Breast epithelium (tissue), 4 donors: Measurements from ENCODE around the gene RHOT2. TPM values are rescaled to one million over a fixed set of nuclear protein-coding genes. Genes with fewer than 3 reads are reported as not detected.
A peak's percentile ranks its signal among the peaks of the same experiment; 100 is the strongest.

ENCODE experiments used
- DNase-seq, 2 donors: peaks; one replicate each; pipeline ENCODE4 v3.0.0-alpha.2; 2019; ENCODE audit warnings: low spot score in 2 of 2
- H3K27ac ChIP-seq, 2 donors: fragments of 200-600 bp; sonication (generic) in 1 of 2; one replicate each; pipeline ENCODE4 v1.5.1; 2016 to 2019; ENCODE audit warnings: mild to moderate bottlenecking in 1 of 2
- H3K27me3 ChIP-seq, 2 donors: fragments of 200-600 bp; sonication (generic) in 1 of 2; one replicate each; pipeline versions ENCODE4 v1.5.1 to v1.6.0; 2017 to 2019; ENCODE audit warnings: control low read depth in 1 of 2, mild to moderate bottlenecking in 1 of 2
- H3K36me3 ChIP-seq: fragments of 200-600 bp; one replicate; pipeline ENCODE4 v1.5.1; 2019
- H3K4me1 ChIP-seq, 2 donors: fragments of 200-600 bp; sonication (generic); one replicate each; pipeline ENCODE4 v1.5.1; 2016 to 2019; ENCODE audit warnings: control low read depth in 1 of 2
- H3K4me3 ChIP-seq, 3 donors: fragments of 200-600 bp; sonication (generic); 1 replicate in 2 of 3; 2 replicates in 1 of 3; pipeline ENCODE4 v1.5.1; 2016 to 2019; ENCODE audit warnings: mild to moderate bottlenecking in 3 of 3, moderate library complexity in 2 of 3
- H3K9me3 ChIP-seq, 2 donors: fragments of 200-600 bp; sonication (generic) in 1 of 2; one replicate each; pipeline ENCODE4 v1.5.1; 2016 to 2019; ENCODE audit warnings: control low read depth in 1 of 2
- POLR2A ChIP-seq: fragments of 450-650 bp; IDR thresholded peaks from one replicate; pipeline ENCODE4 v1.6.1; 2016; ENCODE audit warnings: antibody characterized with exemption, mild to moderate bottlenecking, moderate library complexity
- POLR2AphosphoS5 ChIP-seq, 3 donors: sonication (generic); formaldehyde crosslinking; IDR thresholded peaks; one replicate each; pipeline ENCODE4 v1.6.1; 2017; ENCODE audit warnings: antibody characterized with exemption in 3 of 3
- intact Hi-C: fragments of 100-400 bp; cut with DNase I; formaldehyde crosslinking; loops from one replicate; pipeline ENCODE4 v1.15.1; 2023; ENCODE audit warnings: low total_unique reads
- total RNA-seq, 3 donors: library from RNA; depleted of rRNA; stranded (reverse); fragments of >200 nt; gene quantifications; one replicate each; pipeline ENCODE4 v1.1.0, GENCODE V29; 2016
- TF ChIP-seq, protein P1 (sequence below), 3 donors: fragments of 450-650 bp; IDR thresholded peaks; one replicate each; pipeline ENCODE4 v1.5.1; 2016 to 2017; ENCODE audit warnings: antibody characterized with exemption in 3 of 3, mild to moderate bottlenecking in 3 of 3, moderate library complexity in 3 of 3

Gene RHOT2
- total RNA-seq, 3 donors from 2014 or later = 39.4 to 90.8 (median 66.9) TPM

DNA sequence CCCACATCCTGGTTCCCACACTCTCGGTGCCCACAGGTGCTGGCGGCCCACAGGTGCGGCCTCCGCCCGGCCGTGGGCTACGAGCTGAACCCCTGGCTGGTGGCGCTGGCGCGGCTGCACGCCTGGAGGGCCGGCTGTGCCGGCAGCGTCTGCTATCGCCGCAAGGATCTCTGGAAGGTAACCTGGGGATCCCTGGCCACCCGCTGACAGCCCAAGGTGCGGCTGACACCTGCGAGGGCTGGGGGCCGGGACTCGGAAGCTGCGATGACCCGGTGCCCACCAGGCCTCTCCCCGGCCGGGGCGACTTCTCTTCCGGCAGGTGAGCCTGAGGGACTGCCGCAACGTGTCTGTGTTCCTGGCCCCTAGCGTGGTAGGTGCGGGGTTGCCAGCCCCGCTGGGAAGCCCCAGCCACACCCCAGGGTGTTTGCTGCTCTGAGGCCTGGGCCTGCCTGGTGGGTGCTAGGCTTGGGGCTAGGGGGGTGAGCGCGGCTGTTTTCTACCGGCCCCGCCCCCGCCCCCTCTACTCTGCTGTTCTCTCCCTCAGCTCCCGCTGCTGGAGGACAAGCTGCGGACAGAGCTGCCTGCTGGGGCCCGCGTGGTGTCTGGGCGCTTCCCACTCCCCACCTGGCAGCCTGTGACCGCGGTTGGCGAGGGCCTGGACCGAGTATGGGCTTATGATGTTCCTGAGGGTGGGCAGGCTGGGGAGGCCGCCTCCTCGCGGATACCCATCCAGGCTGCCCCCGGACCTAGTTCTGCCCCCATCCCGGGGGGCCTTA is 54.0 kb downstream of the RHOT2 start:
- no peak for DNase-seq
- no peaks in the 10 kb centered on the region for H3K27me3 ChIP-seq
- intact Hi-C loops = no loop called here
- H3K4me1 ChIP-seq = peaks cover 12 to 21% of the 10 kb centered on the region in 2 donors
- TF ChIP-seq, protein P1, sequence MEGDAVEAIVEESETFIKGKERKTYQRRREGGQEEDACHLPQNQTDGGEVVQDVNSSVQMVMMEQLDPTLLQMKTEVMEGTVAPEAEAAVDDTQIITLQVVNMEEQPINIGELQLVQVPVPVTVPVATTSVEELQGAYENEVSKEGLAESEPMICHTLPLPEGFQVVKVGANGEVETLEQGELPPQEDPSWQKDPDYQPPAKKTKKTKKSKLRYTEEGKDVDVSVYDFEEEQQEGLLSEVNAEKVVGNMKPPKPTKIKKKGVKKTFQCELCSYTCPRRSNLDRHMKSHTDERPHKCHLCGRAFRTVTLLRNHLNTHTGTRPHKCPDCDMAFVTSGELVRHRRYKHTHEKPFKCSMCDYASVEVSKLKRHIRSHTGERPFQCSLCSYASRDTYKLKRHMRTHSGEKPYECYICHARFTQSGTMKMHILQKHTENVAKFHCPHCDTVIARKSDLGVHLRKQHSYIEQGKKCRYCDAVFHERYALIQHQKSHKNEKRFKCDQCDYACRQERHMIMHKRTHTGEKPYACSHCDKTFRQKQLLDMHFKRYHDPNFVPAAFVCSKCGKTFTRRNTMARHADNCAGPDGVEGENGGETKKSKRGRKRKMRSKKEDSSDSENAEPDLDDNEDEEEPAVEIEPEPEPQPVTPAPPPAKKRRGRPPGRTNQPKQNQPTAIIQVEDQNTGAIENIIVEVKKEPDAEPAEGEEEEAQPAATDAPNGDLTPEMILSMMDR (IDR thresholded peaks at IDR 0.05) = no peak
- TF ChIP-seq POLR2AphosphoS5 (IDR thresholded peaks at IDR 0.05) = no peak
- TF ChIP-seq POLR2A = no peak
- no peaks in the 10 kb centered on the region for H3K36me3 ChIP-seq
- H3K9me3 ChIP-seq = no peaks in the 10 kb centered on the region
- H3K4me3 ChIP-seq = peak overlapping the region; percentile 64 to 79 (median 76)
- peak overlapping the region; percentile 75 to 88 for H3K27ac ChIP-seq

DNA sequence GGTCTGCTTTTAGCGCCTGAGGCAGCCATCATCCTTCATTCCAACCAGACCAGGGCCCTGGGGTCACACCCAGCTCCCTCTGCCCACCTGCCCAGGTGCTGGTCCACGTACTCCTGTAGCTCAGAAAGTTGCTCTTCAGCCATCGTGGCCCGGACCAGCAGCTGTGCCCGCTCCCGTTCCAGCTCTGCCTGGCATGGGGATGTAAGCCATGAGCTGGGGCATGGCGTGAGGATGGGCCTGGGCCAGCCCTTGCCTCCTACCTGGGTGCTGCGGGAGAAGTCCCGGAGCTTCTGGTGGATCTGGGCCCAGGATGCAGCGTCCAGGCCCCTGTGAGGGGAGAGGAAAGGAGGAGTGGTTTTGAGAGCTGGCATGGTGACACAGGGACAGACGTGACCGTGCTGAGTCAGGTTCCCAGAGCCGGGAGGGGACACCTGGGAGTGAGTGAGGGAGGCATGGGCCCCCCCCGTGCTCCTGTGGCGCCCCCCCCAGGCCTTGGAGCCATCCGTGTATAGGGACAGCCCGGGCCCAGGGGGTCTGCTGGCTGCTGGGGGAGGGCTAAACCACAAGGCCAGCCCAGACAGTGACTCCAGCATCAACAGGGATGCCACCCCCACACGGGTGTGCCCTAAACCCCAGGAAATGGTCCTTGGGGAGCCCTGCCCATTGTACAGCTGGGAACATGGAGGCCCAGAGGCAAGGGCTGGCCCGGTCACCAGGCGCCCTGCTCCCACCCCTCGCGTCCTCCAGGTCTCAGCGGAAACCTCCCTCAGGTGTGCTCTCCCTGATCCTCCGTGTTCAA is 55.1 kb downstream of the RHOT2 start:
- Histone ChIP-seq H3K9me3 (no peaks in the 10 kb centered on the region), H3K27ac (no peak overlapping the region), H3K4me1 (peaks cover 12 to 25% of the 10 kb centered on the region in 2 donors), H3K27me3 (no peaks in the 10 kb centered on the region), H3K4me3 (no peak overlapping the region), H3K36me3 (no peaks in the 10 kb centered on the region)
- intact Hi-C loops = no loop called here
- no peak for DNase-seq
- TF ChIP-seq POLR2A (no peak), POLR2AphosphoS5 (IDR thresholded peaks at IDR 0.05) (no peak)
- TF ChIP-seq, protein P1 (IDR thresholded peaks at IDR 0.05) = no peak

DNA sequence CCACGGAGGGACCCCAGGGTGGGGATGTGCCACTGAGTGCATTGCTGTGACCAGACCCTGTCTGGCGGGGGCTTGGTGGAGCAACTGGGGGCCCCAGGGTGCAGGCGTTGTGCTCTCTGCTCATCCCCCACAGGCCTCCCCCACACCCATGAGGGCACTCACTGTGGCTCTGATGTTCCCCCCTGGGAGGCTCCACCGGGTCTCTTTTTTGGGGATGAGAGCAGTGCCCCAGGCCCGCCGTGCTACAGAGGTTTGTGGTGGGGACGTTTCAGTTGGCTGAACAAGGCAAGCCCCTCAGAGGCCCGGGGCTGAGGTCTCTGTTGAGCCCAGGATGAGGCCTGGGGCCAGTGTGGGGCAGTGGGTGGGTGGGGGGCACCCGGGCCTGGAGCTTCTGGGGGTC is 55.8 kb downstream of the RHOT2 start:
- intact Hi-C loops = no loop called here
- no peaks in the 10 kb centered on the region for H3K36me3 ChIP-seq
- H3K27me3 ChIP-seq = no peaks in the 10 kb centered on the region
- no peak overlapping the region for H3K27ac ChIP-seq
- TF ChIP-seq, protein P1 (IDR thresholded peaks at IDR 0.05) = no peak
- TF ChIP-seq POLR2A (no peak), POLR2AphosphoS5 (IDR thresholded peaks at IDR 0.05) (no peak)
- DNase-seq = no peak
- no peak overlapping the region for H3K4me3 ChIP-seq
- H3K9me3 ChIP-seq = no peaks in the 10 kb centered on the region
- H3K4me1 ChIP-seq = peaks cover 12 to 30% of the 10 kb centered on the region in 2 donors

Other genes with a start within 250 kb of the RHOT2 start
- gene RAB11FIP3, start 242.5 kb upstream of the RHOT2 start, total RNA-seq = 10 to 100 TPM; 22.0 to 44.6 (median 24.5) TPM
- 10 to 100 TPM; 15.4 to 27.2 (median 15.5) TPM for gene CAPN15, start 140.4 kb upstream of the RHOT2 start, total RNA-seq
- gene PRR35, start 107.7 kb upstream of the RHOT2 start, total RNA-seq = not detected
- gene NHLRC4, start 101.1 kb upstream of the RHOT2 start, total RNA-seq = 1 to 10 TPM in 1 of 3 donors, under 1 TPM in 2; 0.32 to 1.9 (median 0.66) TPM
- 10 to 100 TPM; 22.2 to 36.1 (median 31.9) TPM for gene PIGQ, start 98.2 kb upstream of the RHOT2 start, total RNA-seq
- 10 to 100 TPM; 17.6 to 29.1 (median 20.6) TPM for gene RAB40C, start 78.1 kb upstream of the RHOT2 start, total RNA-seq
- under 1 TPM in 2 of 3 donors, not detected in 1; 0.66 to 0.73 TPM for gene WFIKKN1, start 37.1 kb upstream of the RHOT2 start, total RNA-seq
- gene METTL26, start 31.8 kb upstream of the RHOT2 start, total RNA-seq = 100 to 1,000 TPM; 108 to 136 (median 130) TPM
- gene MCRIP2, start 26.3 kb upstream of the RHOT2 start, total RNA-seq = 10 to 100 TPM; 26.8 to 39.7 (median 34.9) TPM
- gene WDR90, start 18.8 kb upstream of the RHOT2 start, total RNA-seq = 10 to 100 TPM in 2 of 3 donors, 1 to 10 TPM in 1; 9.6 to 26.9 (median 22.7) TPM
- gene RHBDL1, start 7.5 kb downstream of the RHOT2 start, total RNA-seq = 1 to 10 TPM in 2 of 3 donors, under 1 TPM in 1; 0.48 to 2.3 (median 1.0) TPM
- gene STUB1, start 12.3 kb downstream of the RHOT2 start, total RNA-seq = 100 to 1,000 TPM; 127 to 184 (median 175) TPM
- gene JMJD8, start 16.2 kb downstream of the RHOT2 start, total RNA-seq = 10 to 100 TPM; 67.2 to 83.4 (median 67.5) TPM
- gene WDR24, start 22.3 kb downstream of the RHOT2 start, total RNA-seq = 1 to 10 TPM; 7.2 to 9.2 (median 8.8) TPM
- gene FBXL16, start 37.7 kb downstream of the RHOT2 start, total RNA-seq = 1 to 10 TPM in 2 of 3 donors, not detected in 1; 2.6 to 4.2 TPM
- 10 to 100 TPM; 23.6 to 30.2 (median 24.3) TPM for gene METRN, start 47.0 kb downstream of the RHOT2 start, total RNA-seq
- 10 to 100 TPM; 29.9 to 35.7 (median 30.4) TPM for gene ANTKMT, start 53.0 kb downstream of the RHOT2 start, total RNA-seq
- 1 to 10 TPM in 2 of 3 donors, under 1 TPM in 1; 0.48 to 2.9 (median 2.6) TPM for gene CCDC78, start 58.3 kb downstream of the RHOT2 start, total RNA-seq
- 1 to 10 TPM; 4.3 to 7.5 (median 5.1) TPM for gene HAGHL, start 59.0 kb downstream of the RHOT2 start, total RNA-seq
- gene CIAO3, start 72.9 kb downstream of the RHOT2 start, total RNA-seq = 10 to 100 TPM; 23.0 to 43.2 (median 41.6) TPM
- gene MSLN, start 92.6 kb downstream of the RHOT2 start, total RNA-seq = 10 to 100 TPM in 1 of 3 donors, not detected in 2; 49.2 TPM
- 10 to 100 TPM; 13.1 to 18.4 (median 16.1) TPM for gene RPUSD1, start 120.2 kb downstream of the RHOT2 start, total RNA-seq
- gene CHTF18, start 120.5 kb downstream of the RHOT2 start, total RNA-seq = 10 to 100 TPM; 12.6 to 15.5 (median 13.1) TPM
- gene GNG13, start 132.6 kb downstream of the RHOT2 start, total RNA-seq = not detected